Measurements from ENCODE around the gene STAT2.
"Not testable (repeated sequence)": the region's sequence is repeated elsewhere in the genome, so short reads cannot be mapped to it uniquely, and the experiment has no call there.

The STAT2 gene

DNA sequence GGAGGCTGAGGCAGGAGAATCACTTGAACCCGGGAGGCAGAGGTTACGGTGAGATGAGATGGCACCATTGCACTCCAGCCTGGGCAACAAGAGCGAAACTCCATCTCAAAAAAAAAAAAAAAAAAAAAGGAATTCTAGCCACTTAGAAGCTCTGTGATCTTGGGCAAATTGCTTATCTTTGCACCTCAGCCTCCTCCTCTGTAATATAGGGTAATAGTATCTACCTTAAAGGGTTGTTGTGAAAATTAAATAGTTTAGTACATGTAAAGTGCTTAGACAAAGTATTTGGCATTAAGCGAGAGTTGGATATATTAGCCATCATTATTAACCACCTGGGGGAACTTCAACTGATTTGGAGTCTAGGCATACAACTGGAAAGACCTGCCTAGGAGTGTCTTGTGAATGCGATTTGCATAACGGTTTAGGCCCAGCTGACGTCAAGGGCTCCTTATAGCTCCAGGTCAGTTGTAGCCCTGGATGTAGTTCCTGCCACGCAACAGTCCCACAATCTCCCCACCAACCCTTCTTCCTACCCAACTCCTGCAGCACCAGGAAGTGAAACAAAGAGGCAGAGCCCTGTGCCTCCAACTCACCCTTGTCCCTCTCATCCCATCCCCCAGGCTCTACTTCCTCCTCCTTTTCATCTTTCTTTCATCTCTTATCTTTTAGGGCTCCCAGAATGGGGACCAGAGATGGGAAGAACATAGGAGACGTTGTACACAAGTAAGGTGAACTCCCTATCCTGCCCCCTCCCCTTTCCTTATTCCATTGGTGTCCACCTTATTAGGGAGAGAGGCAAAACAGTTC, 23.3 kb downstream of the STAT2 start:
- H4K20me1 ChIP-seq (ENCODE audit: insufficient read depth): no peaks in the 10 kb centered on the region
- no peak overlapping the region for H3K4me3 ChIP-seq (IDR thresholded peaks at IDR 0.05; ENCODE audit: insufficient read depth, low read depth, low read length)
- TF ChIP-seq, protein P1, sequence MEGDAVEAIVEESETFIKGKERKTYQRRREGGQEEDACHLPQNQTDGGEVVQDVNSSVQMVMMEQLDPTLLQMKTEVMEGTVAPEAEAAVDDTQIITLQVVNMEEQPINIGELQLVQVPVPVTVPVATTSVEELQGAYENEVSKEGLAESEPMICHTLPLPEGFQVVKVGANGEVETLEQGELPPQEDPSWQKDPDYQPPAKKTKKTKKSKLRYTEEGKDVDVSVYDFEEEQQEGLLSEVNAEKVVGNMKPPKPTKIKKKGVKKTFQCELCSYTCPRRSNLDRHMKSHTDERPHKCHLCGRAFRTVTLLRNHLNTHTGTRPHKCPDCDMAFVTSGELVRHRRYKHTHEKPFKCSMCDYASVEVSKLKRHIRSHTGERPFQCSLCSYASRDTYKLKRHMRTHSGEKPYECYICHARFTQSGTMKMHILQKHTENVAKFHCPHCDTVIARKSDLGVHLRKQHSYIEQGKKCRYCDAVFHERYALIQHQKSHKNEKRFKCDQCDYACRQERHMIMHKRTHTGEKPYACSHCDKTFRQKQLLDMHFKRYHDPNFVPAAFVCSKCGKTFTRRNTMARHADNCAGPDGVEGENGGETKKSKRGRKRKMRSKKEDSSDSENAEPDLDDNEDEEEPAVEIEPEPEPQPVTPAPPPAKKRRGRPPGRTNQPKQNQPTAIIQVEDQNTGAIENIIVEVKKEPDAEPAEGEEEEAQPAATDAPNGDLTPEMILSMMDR (conservative IDR thresholded peaks at IDR 0.05; ENCODE audit: low read depth, low read length): no peak
- no peak overlapping the region for H3K27ac ChIP-seq
- no peak overlapping the region for H2AFZ ChIP-seq (ENCODE audit: low read depth)
- H3K4me1 ChIP-seq (ENCODE audit: low read depth, poor library complexity, severe bottlenecking): peaks cover 71% of the 10 kb centered on the region
- no peaks in the 10 kb centered on the region for H3K36me3 ChIP-seq (ENCODE audit: insufficient read depth)
- H3K79me2 ChIP-seq (ENCODE audit: insufficient read depth, low read depth): 0 out of 2 replicates have a peak, but pooled peaks cover 5% of the 10 kb centered on the region
- no peaks in the 10 kb centered on the region for H3K27me3 ChIP-seq (ENCODE audit: insufficient read depth, low read depth)
- H3K9ac ChIP-seq: no peak overlapping the region
- H3K4me2 ChIP-seq: peak overlapping the region; percentile 2; the same call in 1 of the 2 replicates

DNA sequence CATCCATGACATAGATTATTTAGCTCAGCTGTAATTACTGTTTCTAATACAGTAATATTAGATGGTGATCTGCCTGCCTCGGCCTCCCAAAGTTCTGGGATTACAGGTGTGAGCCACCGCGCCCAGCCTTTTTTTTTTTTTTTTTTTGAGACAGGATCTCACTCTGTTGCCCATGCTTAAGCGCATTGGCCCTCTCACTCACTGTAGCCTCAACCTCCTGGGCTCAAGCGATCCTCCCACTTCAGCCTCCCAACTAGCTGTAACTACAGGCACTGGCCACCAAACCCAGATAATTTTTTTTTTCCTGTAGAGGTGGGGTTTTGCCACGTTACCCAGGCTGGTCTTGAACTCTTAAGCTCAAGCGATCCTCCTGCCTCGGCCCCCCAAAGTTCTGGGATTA, 24.4 kb downstream of the STAT2 start:
- H3K27me3 ChIP-seq (ENCODE audit: insufficient read depth, low read depth); H3K79me2 ChIP-seq (ENCODE audit: insufficient read depth, low read depth); H4K20me1 ChIP-seq (ENCODE audit: insufficient read depth); H3K9ac ChIP-seq; H3K36me3 ChIP-seq (ENCODE audit: insufficient read depth); H3K4me2 ChIP-seq; H3K27ac ChIP-seq; H3K4me3 ChIP-seq (IDR thresholded peaks at IDR 0.05; ENCODE audit: insufficient read depth, low read depth, low read length); H2AFZ ChIP-seq (ENCODE audit: low read depth): not testable (repeated sequence)
- H3K4me1 ChIP-seq (ENCODE audit: low read depth, poor library complexity, severe bottlenecking): peaks cover 65% of the 10 kb centered on the region

DNA sequence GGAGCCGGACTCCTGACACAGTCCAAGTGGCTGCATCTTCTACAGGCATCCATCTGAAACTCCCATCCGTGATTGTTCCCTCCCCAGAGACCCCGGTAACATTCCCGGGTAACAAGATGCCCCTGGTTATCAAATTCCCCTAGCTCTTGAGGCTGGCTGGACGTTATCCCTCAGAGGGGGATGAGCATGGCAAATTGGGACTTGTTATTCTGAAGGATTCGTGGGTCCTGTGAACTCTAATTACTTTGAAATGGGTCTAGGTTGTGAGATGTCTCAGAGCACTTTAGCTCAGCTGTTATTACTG, 25.5 kb downstream of the STAT2 start:
- Histone ChIP-seq H2AFZ (ENCODE audit: low read depth) (peak overlapping the region; percentile 90), H3K27me3 (ENCODE audit: insufficient read depth, low read depth) (no peaks in the 10 kb centered on the region), H3K36me3 (ENCODE audit: insufficient read depth) (no peaks in the 10 kb centered on the region), H4K20me1 (ENCODE audit: insufficient read depth) (no peaks in the 10 kb centered on the region), H3K27ac (peak overlapping the region; percentile 78), H3K79me2 (ENCODE audit: insufficient read depth, low read depth) (0 out of 2 replicates have a peak, but pooled peaks cover 5% of the 10 kb centered on the region), H3K4me3 (IDR thresholded peaks at IDR 0.05; ENCODE audit: insufficient read depth, low read depth, low read length) (peak overlapping the region; percentile 54), H3K9ac (peak overlapping the region; percentile 79), H3K4me1 (ENCODE audit: low read depth, poor library complexity, severe bottlenecking) (peaks cover 54% of the 10 kb centered on the region), H3K4me2 (peak overlapping the region; percentile 72)
- TF ChIP-seq, protein P1 (conservative IDR thresholded peaks at IDR 0.05; ENCODE audit: low read depth, low read length): peak; percentile 20; the same call in 1 of the 2 replicates

DNA sequence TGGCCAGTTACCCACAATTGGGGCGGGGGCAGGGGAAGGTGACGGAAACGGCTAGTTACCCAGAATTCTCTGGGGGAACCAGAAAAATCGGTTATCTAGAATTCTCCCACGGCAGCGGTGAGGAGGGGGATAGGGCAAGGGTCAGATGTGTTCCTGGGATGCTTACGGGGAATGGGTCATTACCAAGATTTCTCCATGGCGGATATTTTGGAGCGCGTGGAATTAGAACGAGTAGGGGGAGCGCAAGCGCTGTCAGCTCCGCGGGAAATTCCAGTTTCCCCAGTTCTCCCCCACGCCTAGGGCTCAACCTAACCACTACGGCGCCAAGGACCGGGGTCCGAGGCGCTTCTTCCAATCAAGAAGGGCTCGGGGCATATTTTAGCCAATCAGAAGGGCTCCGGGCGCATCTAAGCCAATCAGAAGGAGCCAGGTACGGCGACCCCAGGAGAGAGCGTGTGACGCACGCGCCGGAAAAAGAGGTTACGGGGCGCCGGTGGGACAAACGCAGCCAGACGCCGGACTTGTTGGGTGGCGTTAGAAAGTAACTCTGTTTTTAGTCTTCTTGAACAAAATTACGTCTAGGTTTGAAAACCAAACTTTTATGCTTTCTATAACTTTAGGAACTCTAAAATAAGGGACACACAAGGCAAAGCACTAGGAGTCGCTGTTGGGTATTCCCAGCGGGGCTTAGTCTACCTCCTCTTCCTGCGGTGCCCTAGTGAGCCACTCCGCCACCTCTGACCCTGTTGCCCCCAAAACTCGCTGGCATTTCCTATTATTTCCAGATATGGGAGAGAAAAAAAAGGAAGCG, 26.0 kb downstream of the STAT2 start, which contains the start of gene PAN2:
Gene PAN2 (minus strand): TSS at position 322 of the 811 bp plus-strand sequence. CDS start 906 bp downstream, outside the sequence.
- Histone ChIP-seq H3K9ac (peak within 1 kb of the TSS; percentile 79), H4K20me1 (ENCODE audit: insufficient read depth) (no peaks in the 10 kb centered on the region), H3K4me1 (ENCODE audit: low read depth, poor library complexity, severe bottlenecking) (peaks cover 49% of the 10 kb centered on the region), H3K27me3 (ENCODE audit: insufficient read depth, low read depth) (no peaks in the 10 kb centered on the region), H3K79me2 (ENCODE audit: insufficient read depth, low read depth) (0 out of 2 replicates have a peak, but pooled peaks cover 5% of the 10 kb centered on the region), H3K27ac (peak within 1 kb of the TSS; percentile 78), H3K4me2 (peak within 1 kb of the TSS; percentile 97), H3K36me3 (ENCODE audit: insufficient read depth) (no peaks in the 10 kb centered on the region), H3K4me3 (IDR thresholded peaks at IDR 0.05; ENCODE audit: insufficient read depth, low read depth, low read length) (peak within 1 kb of the TSS; percentile 72), H2AFZ (ENCODE audit: low read depth) (peak within 1 kb of the TSS; percentile 90)
- TF ChIP-seq, protein P1 (conservative IDR thresholded peaks at IDR 0.05; ENCODE audit: low read depth, low read length): peak; percentile 88
